ENCODE measurements around the gene UBXN1.

DNA sequence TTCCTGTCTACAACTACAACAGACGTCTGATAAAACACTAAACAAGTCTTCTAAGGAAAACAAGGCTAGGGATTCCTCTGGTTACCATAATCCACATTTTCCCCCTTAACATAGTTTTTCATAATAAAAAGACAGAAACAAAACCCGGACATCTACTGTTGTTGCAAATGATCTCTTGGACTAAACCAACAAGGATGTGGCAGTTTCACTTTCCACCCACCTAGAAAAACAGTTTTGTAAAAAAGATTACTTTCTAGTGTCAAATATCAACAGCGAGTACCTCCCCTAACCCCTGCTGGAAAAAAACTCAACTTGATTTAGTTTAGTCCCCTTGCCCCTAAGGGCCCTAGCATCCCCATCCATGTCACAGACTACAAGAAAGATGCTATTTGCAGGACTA lies 34.0 kb upstream of the UBXN1 start:
- TF ChIP-seq, protein P1, sequence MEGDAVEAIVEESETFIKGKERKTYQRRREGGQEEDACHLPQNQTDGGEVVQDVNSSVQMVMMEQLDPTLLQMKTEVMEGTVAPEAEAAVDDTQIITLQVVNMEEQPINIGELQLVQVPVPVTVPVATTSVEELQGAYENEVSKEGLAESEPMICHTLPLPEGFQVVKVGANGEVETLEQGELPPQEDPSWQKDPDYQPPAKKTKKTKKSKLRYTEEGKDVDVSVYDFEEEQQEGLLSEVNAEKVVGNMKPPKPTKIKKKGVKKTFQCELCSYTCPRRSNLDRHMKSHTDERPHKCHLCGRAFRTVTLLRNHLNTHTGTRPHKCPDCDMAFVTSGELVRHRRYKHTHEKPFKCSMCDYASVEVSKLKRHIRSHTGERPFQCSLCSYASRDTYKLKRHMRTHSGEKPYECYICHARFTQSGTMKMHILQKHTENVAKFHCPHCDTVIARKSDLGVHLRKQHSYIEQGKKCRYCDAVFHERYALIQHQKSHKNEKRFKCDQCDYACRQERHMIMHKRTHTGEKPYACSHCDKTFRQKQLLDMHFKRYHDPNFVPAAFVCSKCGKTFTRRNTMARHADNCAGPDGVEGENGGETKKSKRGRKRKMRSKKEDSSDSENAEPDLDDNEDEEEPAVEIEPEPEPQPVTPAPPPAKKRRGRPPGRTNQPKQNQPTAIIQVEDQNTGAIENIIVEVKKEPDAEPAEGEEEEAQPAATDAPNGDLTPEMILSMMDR (IDR thresholded peaks at IDR 0.05; ENCODE audit: insufficient read depth, low read length, poor library complexity, severe bottlenecking) = no peak
- no peak for TF ChIP-seq EZH2phosphoT487 (conservative IDR thresholded peaks at IDR 0.05; ENCODE audit: low read length)
